ENCODE results near the gene CDS2.

GRCh38 chr20:5160882-5161281 lies 34.1 kb downstream of the CDS2 start:
- no peak for TF ChIP-seq CTCF (IDR thresholded peaks at IDR 0.05)
- TF ChIP-seq POLR2A (IDR thresholded peaks at IDR 0.05) = no peak
